NT2/D1 (cell line): ENCODE measurements around the gene PXMP4.

ENCODE experiments used
- DNase-seq: peaks from one replicate; pipeline ENCODE4 v3.0.0-alpha.2; 2011; ENCODE audit warnings: low read depth, low spot score
- H3K27me3 ChIP-seq: 2 replicates; pipeline ENCODE4 v1.6.0; 2011; ENCODE audit warnings: mild to moderate bottlenecking; ENCODE audit not compliant: insufficient read length, insufficient read depth
- H3K36me3 ChIP-seq: 2 replicates; pipeline ENCODE4 v1.6.1; 2011; ENCODE audit warnings: mild to moderate bottlenecking, low read length, mixed read lengths; ENCODE audit not compliant: insufficient read depth, insufficient read length
- H3K4me1 ChIP-seq: 2 replicates; pipeline ENCODE4 v1.5.1; 2011; ENCODE audit not compliant: insufficient read depth, insufficient read length
- H3K4me3 ChIP-seq: 2 replicates; pipeline ENCODE4 v1.5.1; 2011; ENCODE audit warnings: low read depth; ENCODE audit not compliant: insufficient read length
- H3K9ac ChIP-seq: 2 replicates; pipeline ENCODE4 v1.6.0; 2011; ENCODE audit warnings: low read depth; ENCODE audit not compliant: insufficient read length
- H3K9me3 ChIP-seq: 2 replicates; pipeline ENCODE4 v1.5.1; 2011; ENCODE audit warnings: mild to moderate bottlenecking, low read length; ENCODE audit not compliant: insufficient read depth
- SUZ12 ChIP-seq: IDR thresholded peaks from 2 replicates; pipeline ENCODE4 v1.6.1; 2011; ENCODE audit not compliant: insufficient read length, insufficient read depth; ENCODE audit errors: extremely low read depth
- YY1 ChIP-seq: IDR thresholded peaks from 2 replicates; pipeline ENCODE4 v1.6.1; 2011; ENCODE audit not compliant: insufficient read length, insufficient read depth
- ZNF274 ChIP-seq: IDR thresholded peaks from 2 replicates; pipeline ENCODE4 v1.6.1; 2011; ENCODE audit warnings: mild to moderate bottlenecking, low read depth, low read length

PXMP4 gene

DNA sequence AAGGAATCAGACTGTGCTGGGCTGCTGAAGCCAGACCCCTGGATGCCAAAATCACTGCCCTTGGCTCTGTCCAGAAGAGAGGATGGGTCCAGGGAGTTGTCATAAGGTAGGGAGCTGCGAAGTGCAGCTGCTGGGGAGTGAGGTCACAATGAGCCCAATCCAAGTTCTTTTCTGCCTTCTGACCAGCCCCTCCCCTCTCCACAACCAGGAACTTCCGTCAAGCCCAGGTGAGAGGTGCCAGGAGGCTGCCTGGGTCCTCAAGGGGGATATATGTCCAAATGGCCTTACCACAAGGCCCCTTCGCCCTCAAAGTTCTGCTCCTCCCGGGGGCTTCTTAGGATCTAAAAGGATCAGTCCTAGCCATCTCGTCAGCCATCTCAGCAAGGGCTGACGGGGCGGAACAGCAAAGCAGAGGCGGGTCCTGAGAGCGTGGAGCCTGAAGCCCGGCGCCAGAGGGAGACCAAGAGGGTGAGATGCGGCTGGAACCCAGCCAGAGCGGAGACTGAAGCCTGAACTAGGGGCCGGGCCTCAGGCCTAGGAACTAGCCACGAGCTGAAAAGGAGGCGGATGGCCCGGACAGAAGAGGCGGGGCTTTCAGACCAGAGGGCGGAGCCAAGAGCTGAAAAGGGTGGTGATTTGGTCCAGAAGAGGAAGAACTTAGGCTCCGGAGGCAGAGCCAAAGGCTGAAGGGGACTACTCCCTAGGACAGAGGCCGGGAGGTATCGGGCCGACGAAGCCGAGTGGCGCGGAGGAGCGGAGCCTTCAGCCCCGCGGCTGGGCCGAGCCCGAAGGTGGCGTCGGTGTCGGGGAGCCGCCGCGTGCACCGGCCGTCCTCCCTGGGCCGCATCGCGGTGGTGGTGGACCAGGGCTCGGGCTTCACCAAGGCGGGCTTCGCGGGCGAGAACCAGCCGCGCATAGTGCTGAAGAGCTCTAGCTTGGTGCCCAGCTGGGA is 53.5 kb downstream of the PXMP4 start, which contains the start of gene ACTL10:
ACTL10 (plus strand) TSS at position 651 of the 952 bp plus-strand sequence. CDS start 555 bp downstream, outside the sequence.
- Histone ChIP-seq H3K4me1 (peaks cover 27% of the 10 kb centered on the region), H3K4me3 (peak within 1 kb of the TSS; percentile 74), H3K9me3 (no peaks in the 10 kb centered on the region), H3K9ac (peak within 1 kb of the TSS; percentile 94), H3K36me3 (peaks cover 42% of the 10 kb centered on the region), H3K27me3 (no peaks in the 10 kb centered on the region)
- DNase-seq, result peak; percentile 95
- no peak for TF ChIP-seq YY1
- TF ChIP-seq ZNF274, result no peak
- TF ChIP-seq SUZ12, result no peak

GRCh38 chr20:33664762-33665144 is 55.4 kb downstream of the PXMP4 start:
- H3K9ac ChIP-seq, result no peak overlapping the region
- no peak for TF ChIP-seq ZNF274
- no peak for TF ChIP-seq YY1
- no peak for TF ChIP-seq SUZ12
- H3K9me3 ChIP-seq, result no peaks in the 10 kb centered on the region
- no peak for DNase-seq
- peaks cover 42% of the 10 kb centered on the region for H3K36me3 ChIP-seq
- no peak overlapping the region for H3K4me3 ChIP-seq
- peaks cover 27% of the 10 kb centered on the region for H3K4me1 ChIP-seq
- no peaks in the 10 kb centered on the region for H3K27me3 ChIP-seq

DNA sequence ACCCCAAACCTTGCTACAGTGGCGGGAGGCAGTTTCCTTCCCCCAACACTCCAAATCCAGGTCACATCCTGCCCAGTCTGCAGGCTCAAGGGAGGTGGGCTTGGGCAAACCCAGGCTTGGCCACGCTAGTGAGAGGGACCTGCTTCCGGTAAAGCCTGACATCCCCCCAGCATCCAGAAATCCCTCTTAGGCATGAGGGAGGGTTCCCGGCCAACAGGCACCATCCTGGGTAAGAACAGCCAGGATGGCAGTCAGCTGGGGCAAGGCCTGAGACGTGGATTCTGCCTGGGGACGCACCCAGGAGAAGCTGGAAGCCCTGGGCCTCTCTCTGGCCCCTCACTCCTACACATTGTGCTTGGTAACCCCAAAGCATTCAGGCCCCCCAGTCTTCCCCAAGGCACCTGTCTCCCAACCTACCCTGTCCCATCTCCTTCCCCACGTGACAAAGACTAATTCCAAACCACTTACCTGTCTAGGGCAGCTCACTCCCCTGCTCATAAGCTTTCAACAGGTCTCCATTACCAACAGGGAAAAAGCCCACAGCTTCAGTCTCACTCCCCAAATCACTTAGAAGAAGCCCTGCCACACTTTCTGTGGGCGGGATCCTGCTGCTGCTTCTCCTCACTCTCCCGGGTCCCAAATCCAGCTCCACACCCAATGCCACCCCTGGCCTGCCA is 55.9 kb downstream of the PXMP4 start:
- Histone ChIP-seq H3K4me3 (peak overlapping the region; percentile 67), H3K9me3 (no peaks in the 10 kb centered on the region), H3K4me1 (peaks cover 27% of the 10 kb centered on the region), H3K27me3 (no peaks in the 10 kb centered on the region), H3K36me3 (peaks cover 42% of the 10 kb centered on the region), H3K9ac (peak overlapping the region; percentile 85)
- DNase-seq, result no peak
- TF ChIP-seq SUZ12, result no peak
- no peak for TF ChIP-seq ZNF274
- no peak for TF ChIP-seq YY1

- no peak for TF ChIP-seq SUZ12
- no peak for TF ChIP-seq ZNF274
- no peak for TF ChIP-seq YY1
- DNase-seq, result peak; percentile 67
- Histone ChIP-seq H3K36me3 (peaks cover 42% of the 10 kb centered on the region), H3K4me3 (peak overlapping the region; percentile 67), H3K4me1 (peaks cover 27% of the 10 kb centered on the region), H3K9ac (peak overlapping the region; percentile 85), H3K27me3 (no peaks in the 10 kb centered on the region), H3K9me3 (no peaks in the 10 kb centered on the region)
Measured at GRCh38 chr20:33663161-33664084, 56.7 kb downstream of the PXMP4 start.

DNA sequence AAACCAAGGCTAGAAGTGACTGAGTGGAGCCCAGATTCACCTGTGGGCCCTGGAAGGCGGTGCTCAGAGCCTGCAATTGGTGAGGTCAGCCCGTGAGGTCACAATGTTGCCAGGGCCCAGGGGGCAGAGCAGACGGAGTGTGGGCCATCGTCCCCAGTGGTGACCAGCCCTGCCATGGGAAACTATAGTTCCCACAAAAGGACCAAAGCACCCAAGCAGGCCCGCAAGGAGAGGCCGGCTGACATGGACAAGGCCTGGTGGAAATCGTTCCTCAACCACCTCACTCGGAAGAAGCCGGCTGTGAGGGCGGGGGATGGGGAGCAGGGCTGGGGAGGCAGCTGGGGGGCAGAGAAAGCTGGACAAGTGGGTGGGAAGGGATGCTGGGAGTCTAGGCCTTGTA is 57.9 kb downstream of the PXMP4 start, which contains the start of gene C20orf144:
C20orf144 (plus strand) TSS at position 156 of the 400 bp plus-strand sequence; CDS start at position 175, 19 bp downstream.
- H3K4me3 ChIP-seq, result peak within 1 kb of the TSS; percentile 67
- H3K9ac ChIP-seq, result peak within 1 kb of the TSS; percentile 85
- no peak for DNase-seq
- no peaks in the 10 kb centered on the region for H3K9me3 ChIP-seq
- no peaks in the 10 kb centered on the region for H3K27me3 ChIP-seq
- TF ChIP-seq YY1 (no peak), ZNF274 (no peak), SUZ12 (no peak)
- peaks cover 50% of the 10 kb centered on the region for H3K36me3 ChIP-seq
- H3K4me1 ChIP-seq, result peaks cover 19% of the 10 kb centered on the region

- H3K9me3 ChIP-seq, result no peaks in the 10 kb centered on the region
- peaks cover 63% of the 10 kb centered on the region for H3K36me3 ChIP-seq
- H3K4me1 ChIP-seq, result peaks cover 15% of the 10 kb centered on the region
- TF ChIP-seq SUZ12 (no peak), ZNF274 (no peak), YY1 (no peak)
- H3K27me3 ChIP-seq, result no peaks in the 10 kb centered on the region
- no peak overlapping the region for H3K9ac ChIP-seq
- no peak overlapping the region for H3K4me3 ChIP-seq
- DNase-seq, result no peak
Measured at GRCh38 chr20:33660685-33661058, 59.4 kb downstream of the PXMP4 start.
